K562 (cell line): Measurements from ENCODE around the gene ECSIT. TPM values are rescaled to one million over a fixed set of nuclear protein-coding genes. Genes with fewer than 3 reads are reported as not detected.
A peak's percentile ranks its signal among the peaks of the same experiment; 100 is the strongest.

Source experiments
- BRCA1 ChIP-seq, 2 experiments: fragments of 450-650 bp in 1 of 2; sonication (generic) in 1 of 2; formaldehyde crosslinking in 1 of 2; IDR thresholded peaks; 2 replicates each; pipeline versions ENCODE4 v1.5.0 to v1.6.1; 2017 to 2020; ENCODE audit warnings: mild to moderate bottlenecking in 1 of 2, missing genetic modification reagents in 1 of 2
- CEBPG ChIP-seq, 3 experiments: fragments of 200-800 bp in 1 of 3; sonication (Bioruptor generic) in 1 of 3; sonication (generic) in 1 of 3; formaldehyde crosslinking in 1 of 3; IDR thresholded peaks in 2 of 3; conservative IDR thresholded peaks in 1 of 3; 2 replicates each; pipeline versions ENCODE4 v1.6.1 to v1.8.0; 2016 to 2022; ENCODE audit warnings: missing compliant biosample characterization in 2 of 3, missing genetic modification characterization in 2 of 3, mild to moderate bottlenecking in 1 of 3, missing genetic modification reagents in 1 of 3
- CTBP1 ChIP-seq: fragments of 450-650 bp; IDR thresholded peaks from 2 replicates; pipeline ENCODE4 v1.6.1; 2016; ENCODE audit warnings: borderline replicate concordance
- ETV6 ChIP-seq, 3 experiments: fragments of 150-350 bp in 1 of 3; sonication (generic) in 1 of 3; formaldehyde crosslinking in 1 of 3; IDR thresholded peaks; 2 replicates each; pipeline versions ENCODE4 v1.6.1 to v1.8.0; 2014 to 2022; ENCODE audit warnings: borderline replicate concordance in 2 of 3, low read depth in 2 of 3, antibody characterized with exemption in 1 of 3, low read length in 1 of 3, mild to moderate bottlenecking in 1 of 3, missing genetic modification reagents in 1 of 3
- NFE2L1 ChIP-seq: fragments of 450-650 bp; IDR thresholded peaks from 2 replicates; pipeline ENCODE4 v1.6.1; 2016; ENCODE audit warnings: missing genetic modification characterization, low read depth, mild to moderate bottlenecking, missing compliant biosample characterization, moderate library complexity, borderline replicate concordance
- SMC3 ChIP-seq: conservative IDR thresholded peaks from 2 replicates; pipeline ENCODE4 v1.6.1; 2011; ENCODE audit warnings: low read depth, low read length, improper control_type of control experiment; ENCODE audit not compliant: insufficient read depth
- SP1 ChIP-seq: sonication (generic); formaldehyde crosslinking; IDR thresholded peaks from 2 replicates; pipeline ENCODE4 v1.8.1; 2022; ENCODE audit warnings: mild to moderate bottlenecking, missing genetic modification reagents
- YY1 ChIP-seq, 3 experiments: IDR thresholded peaks; 2 replicates each; pipeline ENCODE4 v1.6.1; 2011; ENCODE audit warnings: low read length in 2 of 3, mild to moderate bottlenecking in 2 of 3, moderate library complexity in 2 of 3, borderline replicate concordance in 1 of 3, control low read depth in 1 of 3, low read depth in 1 of 3; ENCODE audit not compliant: insufficient read depth in 3 of 3, insufficient replicate concordance in 2 of 3, control insufficient read depth in 1 of 3, insufficient read length in 1 of 3; ENCODE audit errors: extremely low read depth in 1 of 3
- ZNF253 ChIP-seq: fragments of 250-450 bp; sonication (Bioruptor Pico); conservative IDR thresholded peaks from 2 replicates; pipeline ENCODE4 v1.6.1; 2021; ENCODE audit warnings: mild to moderate bottlenecking
- polyA plus RNA-seq, 8 experiments: library from polyadenylated mRNA; depleted of rRNA in 4 of 8; stranded (reverse) in 5 of 8; unstranded in 3 of 8; fragments of >200 nt; fragmentation: Nextera tagmentation in 2 of 8; fragmentation: Illumina TruSeq in 1 of 8; extraction: Ambion mirVana in 2 of 8; extraction: Trizol in 1 of 8; gene quantifications; 2 replicates each; pipeline versions ENCODE4 v1.2.1 to v1.2.3, GENCODE V29; 2011 to 2014; ENCODE audit warnings: inconsistent platforms in 1 of 8, missing spikeins in 1 of 8
- total RNA-seq, 7 experiments: library from RNA; depleted of rRNA in 6 of 7; stranded (reverse); fragments of >200 nt in 6 of 7; fragmentation: Illumina TruSeq in 2 of 7; extraction: Trizol in 2 of 7; gene quantifications; 2 replicates each; pipeline versions ENCODE4 v1.2.1 to v1.2.3, GENCODE V29; 2011 to 2021; ENCODE audit warnings: low replicate concordance in 1 of 7
- TF ChIP-seq, protein P1 (sequence below), 2 experiments: fragments of 450-650 bp; formaldehyde crosslinking in 1 of 2; IDR thresholded peaks; 2 replicates each; pipeline versions ENCODE4 v1.4.0 to v1.6.1; 2014 to 2020; ENCODE audit warnings: mild to moderate bottlenecking in 2 of 2, borderline replicate concordance in 1 of 2, low read depth in 1 of 2
- TF ChIP-seq, protein P2 (sequence below): sonication (generic); formaldehyde crosslinking; IDR thresholded peaks from 2 replicates; pipeline ENCODE4 v1.8.1; 2022; ENCODE audit warnings: missing genetic modification reagents
- TF ChIP-seq, protein P3 (sequence below), 3 experiments: IDR thresholded peaks in 2 of 3; conservative IDR thresholded peaks in 1 of 3; 2 replicates each; pipeline ENCODE4 v1.5.1; 2011 to 2012; ENCODE audit warnings: low read length in 3 of 3, mild to moderate bottlenecking in 3 of 3, control low read depth in 2 of 3, improper control_type of control experiment in 1 of 3, inconsistent platforms in 1 of 3, low read depth in 1 of 3, mixed read lengths in 1 of 3, moderate library complexity in 1 of 3; ENCODE audit not compliant: insufficient read depth in 2 of 3

The ECSIT gene
- total and polyA plus RNA-seq, 9 of the 15 experiments (the other 6 are each of a cell fraction or from before 2014, with no cell fraction given), result 1.1 to 82.5 (median 43.9) TPM

DNA sequence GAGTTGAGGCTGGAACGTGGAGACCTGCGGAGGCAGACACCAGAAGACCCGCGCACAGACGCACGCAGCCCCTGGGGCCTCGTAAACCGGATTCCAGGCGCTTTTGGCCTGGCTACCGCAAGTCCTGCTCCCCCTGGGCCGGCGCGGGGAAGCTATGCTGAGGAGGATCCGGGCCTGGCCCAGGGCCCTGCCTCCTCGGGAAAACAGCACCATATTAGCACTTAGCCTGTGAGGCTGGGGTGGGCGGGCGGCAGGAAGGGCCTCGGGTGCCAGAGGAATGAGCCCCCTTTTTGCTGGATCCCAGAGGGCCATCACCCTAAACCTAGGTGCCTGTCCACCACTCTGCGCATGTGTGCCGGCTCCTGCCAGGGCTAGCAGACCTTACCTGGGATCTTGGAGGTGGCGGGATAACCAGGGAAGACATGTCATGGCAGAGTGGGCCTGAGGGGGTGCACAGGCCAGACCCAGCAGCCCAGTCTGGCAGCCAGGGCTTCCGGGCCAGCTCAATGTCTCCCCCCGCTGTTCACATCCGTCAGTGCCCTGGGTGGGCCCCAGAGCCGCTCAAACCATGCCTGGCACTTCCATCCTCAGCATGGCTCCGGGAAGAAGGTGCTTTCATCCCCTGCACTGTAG, 22.8 kb upstream of the ECSIT start (continued):
- TF ChIP-seq CTBP1 (no peak), NFE2L1 (tag) (no peak), ZNF253 (CRISPR knock-in tag) (no peak), SMC3 (0 out of 2 replicates have a peak, but pooled peaks have one; percentile 25), CEBPG (CRISPR knock-in tag; IDR thresholded peaks at IDR 0.05) (no peak), CEBPG (tag; conservative IDR thresholded peaks at IDR 0.05 in 1 of 2, IDR thresholded peaks at IDR 0.05 in 1 of 2) (no peak), ETV6 (IDR thresholded peaks at IDR 0.05; ENCODE audit: borderline replicate concordance in 1 of 2, low read depth in 2 of 2, low read length in 1 of 2) (no peak), ETV6 (CRISPR knock-in tag; IDR thresholded peaks at IDR 0.05; ENCODE audit: borderline replicate concordance) (no peak), BRCA1 (IDR thresholded peaks at IDR 0.05) (no peak), BRCA1 (CRISPR knock-in tag; IDR thresholded peaks at IDR 0.05) (no peak), SP1 (CRISPR knock-in tag) (no peak), YY1 (IDR thresholded peaks at IDR 0.05; ENCODE audit: borderline replicate concordance in 1 of 3, control insufficient read depth in 1 of 3, extremely low read depth in 1 of 3, insufficient read depth in 3 of 3, insufficient read length in 1 of 3, insufficient replicate concordance in 2 of 3, low read depth in 1 of 3, low read length in 2 of 3) (peak in 1 of 3 experiments; percentile 17)
- TF ChIP-seq, protein P1, sequence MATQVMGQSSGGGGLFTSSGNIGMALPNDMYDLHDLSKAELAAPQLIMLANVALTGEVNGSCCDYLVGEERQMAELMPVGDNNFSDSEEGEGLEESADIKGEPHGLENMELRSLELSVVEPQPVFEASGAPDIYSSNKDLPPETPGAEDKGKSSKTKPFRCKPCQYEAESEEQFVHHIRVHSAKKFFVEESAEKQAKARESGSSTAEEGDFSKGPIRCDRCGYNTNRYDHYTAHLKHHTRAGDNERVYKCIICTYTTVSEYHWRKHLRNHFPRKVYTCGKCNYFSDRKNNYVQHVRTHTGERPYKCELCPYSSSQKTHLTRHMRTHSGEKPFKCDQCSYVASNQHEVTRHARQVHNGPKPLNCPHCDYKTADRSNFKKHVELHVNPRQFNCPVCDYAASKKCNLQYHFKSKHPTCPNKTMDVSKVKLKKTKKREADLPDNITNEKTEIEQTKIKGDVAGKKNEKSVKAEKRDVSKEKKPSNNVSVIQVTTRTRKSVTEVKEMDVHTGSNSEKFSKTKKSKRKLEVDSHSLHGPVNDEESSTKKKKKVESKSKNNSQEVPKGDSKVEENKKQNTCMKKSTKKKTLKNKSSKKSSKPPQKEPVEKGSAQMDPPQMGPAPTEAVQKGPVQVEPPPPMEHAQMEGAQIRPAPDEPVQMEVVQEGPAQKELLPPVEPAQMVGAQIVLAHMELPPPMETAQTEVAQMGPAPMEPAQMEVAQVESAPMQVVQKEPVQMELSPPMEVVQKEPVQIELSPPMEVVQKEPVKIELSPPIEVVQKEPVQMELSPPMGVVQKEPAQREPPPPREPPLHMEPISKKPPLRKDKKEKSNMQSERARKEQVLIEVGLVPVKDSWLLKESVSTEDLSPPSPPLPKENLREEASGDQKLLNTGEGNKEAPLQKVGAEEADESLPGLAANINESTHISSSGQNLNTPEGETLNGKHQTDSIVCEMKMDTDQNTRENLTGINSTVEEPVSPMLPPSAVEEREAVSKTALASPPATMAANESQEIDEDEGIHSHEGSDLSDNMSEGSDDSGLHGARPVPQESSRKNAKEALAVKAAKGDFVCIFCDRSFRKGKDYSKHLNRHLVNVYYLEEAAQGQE (IDR thresholded peaks at IDR 0.05; ENCODE audit: borderline replicate concordance), result peak; percentile 56; the same call in 1 of the 2 replicates
- TF ChIP-seq, protein P1 (CRISPR knock-in tag; IDR thresholded peaks at IDR 0.05; ENCODE audit: low read depth), result no peak
- TF ChIP-seq, protein P2, sequence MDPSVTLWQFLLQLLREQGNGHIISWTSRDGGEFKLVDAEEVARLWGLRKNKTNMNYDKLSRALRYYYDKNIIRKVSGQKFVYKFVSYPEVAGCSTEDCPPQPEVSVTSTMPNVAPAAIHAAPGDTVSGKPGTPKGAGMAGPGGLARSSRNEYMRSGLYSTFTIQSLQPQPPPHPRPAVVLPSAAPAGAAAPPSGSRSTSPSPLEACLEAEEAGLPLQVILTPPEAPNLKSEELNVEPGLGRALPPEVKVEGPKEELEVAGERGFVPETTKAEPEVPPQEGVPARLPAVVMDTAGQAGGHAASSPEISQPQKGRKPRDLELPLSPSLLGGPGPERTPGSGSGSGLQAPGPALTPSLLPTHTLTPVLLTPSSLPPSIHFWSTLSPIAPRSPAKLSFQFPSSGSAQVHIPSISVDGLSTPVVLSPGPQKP (CRISPR knock-in tag), result no peak
- TF ChIP-seq, protein P3, sequence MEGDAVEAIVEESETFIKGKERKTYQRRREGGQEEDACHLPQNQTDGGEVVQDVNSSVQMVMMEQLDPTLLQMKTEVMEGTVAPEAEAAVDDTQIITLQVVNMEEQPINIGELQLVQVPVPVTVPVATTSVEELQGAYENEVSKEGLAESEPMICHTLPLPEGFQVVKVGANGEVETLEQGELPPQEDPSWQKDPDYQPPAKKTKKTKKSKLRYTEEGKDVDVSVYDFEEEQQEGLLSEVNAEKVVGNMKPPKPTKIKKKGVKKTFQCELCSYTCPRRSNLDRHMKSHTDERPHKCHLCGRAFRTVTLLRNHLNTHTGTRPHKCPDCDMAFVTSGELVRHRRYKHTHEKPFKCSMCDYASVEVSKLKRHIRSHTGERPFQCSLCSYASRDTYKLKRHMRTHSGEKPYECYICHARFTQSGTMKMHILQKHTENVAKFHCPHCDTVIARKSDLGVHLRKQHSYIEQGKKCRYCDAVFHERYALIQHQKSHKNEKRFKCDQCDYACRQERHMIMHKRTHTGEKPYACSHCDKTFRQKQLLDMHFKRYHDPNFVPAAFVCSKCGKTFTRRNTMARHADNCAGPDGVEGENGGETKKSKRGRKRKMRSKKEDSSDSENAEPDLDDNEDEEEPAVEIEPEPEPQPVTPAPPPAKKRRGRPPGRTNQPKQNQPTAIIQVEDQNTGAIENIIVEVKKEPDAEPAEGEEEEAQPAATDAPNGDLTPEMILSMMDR (IDR thresholded peaks at IDR 0.05 in 2 of 3, conservative IDR thresholded peaks at IDR 0.05 in 1 of 3; ENCODE audit: insufficient read depth in 2 of 3, low read depth in 1 of 3, low read length in 3 of 3), result peak; percentile 61 to 77 (median 64); a peak in 5 of 6 replicates
